GM18526 (cell line): ENCODE measurements around the gene NHP2.

Experiments used
- POLR2A ChIP-seq: IDR thresholded peaks from 3 replicates; pipeline ENCODE4 v1.6.1; 2011; ENCODE audit not compliant: insufficient read length; ENCODE audit errors: extremely low read depth

Gene NHP2

DNA sequence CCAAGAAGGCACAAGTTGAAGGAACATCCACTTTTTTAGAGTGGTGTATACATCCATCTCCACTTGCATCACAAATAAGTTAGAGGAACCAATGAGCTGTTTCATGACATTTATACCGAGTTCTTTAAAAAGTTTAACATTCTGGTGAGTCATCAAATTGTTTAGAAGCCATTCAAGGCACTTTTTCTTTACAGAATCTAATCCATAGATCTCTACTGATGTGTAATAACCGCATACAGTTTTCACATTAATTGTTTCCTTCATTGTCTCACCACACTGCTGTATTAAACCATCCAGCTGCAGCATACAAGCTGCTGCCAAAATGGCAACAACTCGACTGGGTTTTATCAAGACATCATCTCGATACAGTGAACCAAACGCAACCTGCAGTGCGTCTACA lies 32.7 kb upstream of the NHP2 start:
- no peak for TF ChIP-seq POLR2A

DNA sequence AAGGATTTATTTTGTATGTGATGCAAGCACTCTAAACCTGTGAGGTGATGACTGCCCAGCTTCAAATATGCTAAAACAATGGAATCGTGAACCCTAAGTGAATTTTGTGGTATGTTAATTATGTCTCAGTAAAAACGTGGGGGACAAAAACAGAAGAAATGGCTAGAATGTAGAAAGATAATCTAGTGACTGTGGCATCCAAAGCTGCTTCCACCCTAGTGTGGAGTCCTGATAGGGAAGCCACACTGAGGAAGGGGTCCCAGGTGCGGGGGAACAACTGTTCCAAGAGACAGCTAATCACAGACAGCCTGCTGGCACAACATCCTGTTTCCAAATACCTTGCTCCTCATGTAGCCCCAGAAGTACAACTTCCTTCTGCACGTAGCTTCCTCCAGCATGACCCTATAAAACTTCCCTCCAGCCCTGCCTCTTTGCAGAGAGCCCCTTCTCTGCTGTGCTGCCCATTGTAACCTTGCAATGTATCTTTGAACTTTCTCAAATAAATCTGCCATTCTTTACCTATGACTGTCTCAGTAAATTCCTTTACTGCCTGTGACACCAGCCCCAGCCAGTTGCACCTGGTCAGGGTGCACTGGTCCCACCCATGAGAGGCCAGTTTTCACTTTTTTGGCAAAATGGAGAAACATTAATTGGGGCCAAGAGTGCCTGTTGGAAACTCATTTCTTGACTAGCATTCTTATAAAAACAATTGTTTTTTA lies 28.6 kb upstream of the NHP2 start:
- TF ChIP-seq POLR2A = no peak

DNA sequence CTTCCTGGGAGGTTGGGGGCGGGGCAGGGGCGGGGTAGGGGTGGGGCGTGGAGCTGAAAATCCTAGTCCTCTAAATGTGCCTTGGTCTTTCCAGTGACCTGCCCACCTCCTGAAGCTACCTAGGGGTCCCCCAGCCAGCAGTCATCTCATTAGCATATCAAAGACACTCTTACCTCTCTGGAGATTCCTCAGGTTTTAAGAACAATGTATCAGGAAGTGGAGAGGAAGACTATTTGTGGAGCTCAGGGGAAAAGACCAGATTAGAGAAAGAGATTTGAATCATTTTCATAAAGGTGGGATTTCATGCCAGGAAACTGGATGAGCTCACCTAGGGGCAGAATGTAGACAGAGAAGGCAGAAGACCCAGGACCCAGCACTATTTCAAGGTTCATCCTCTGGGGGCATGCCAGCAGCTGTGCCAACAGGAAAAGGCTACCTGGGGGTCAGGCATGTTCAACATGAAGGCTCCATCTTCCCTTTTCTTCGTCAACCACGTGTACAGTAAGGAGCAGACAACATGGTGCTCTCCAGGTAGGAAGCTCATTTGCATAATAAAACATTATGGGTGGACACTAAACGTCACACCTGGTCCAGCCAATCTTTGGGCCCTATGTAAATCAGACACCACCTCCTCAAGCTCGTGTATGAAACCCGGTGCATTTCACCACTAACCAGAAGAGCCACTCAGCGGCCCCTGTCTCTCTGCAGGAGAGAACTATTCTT lies 26.6 kb upstream of the NHP2 start:
- no peak for TF ChIP-seq POLR2A

DNA sequence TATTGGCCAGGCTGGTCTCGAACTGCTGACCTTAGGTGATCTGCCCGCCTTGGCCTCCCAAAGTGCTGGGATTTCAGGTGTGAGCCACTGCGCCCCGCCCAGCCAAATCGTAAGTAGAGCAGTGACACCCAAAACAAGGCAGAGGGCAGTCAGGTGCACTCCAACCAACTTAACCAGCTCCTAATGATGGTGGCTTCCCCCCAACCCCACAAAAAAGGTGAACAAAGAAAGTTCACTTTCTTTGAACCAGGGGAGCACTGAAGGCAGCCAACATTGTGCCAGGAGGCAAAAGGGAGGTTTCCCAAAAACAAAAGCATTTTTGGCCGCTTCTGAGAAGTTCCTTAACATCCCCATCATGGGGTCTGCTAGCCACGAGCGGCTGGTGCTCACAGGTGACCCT lies 23.9 kb upstream of the NHP2 start:
- no peak for TF ChIP-seq POLR2A

GRCh38 chr5:178176791-178177190 lies 23.1 kb upstream of the NHP2 start:
- TF ChIP-seq POLR2A = no peak

GRCh38 chr5:178174456-178174855 lies 20.8 kb upstream of the NHP2 start:
- no peak for TF ChIP-seq POLR2A

DNA sequence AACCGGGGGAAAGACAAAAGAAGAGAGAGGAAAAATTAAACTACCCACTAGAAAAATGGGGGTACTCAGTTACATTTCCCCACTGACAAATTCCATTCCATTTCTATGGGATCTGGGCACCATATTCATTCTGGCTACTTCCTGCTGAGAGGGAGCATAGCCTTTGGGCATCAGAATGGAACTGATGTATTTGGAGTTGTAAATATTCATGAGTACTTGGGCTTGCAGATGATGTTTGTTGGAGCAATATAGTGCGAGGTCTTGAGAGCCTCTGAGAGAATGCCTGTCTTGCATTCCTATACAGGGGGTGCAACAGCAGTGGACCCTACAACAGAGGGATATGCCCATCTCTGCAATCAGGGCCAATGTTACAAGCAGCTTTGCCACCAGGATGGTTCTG lies 16.8 kb upstream of the NHP2 start:
- TF ChIP-seq POLR2A = no peak

GRCh38 chr5:178165581-178165980 lies 11.9 kb upstream of the NHP2 start:
- no peak for TF ChIP-seq POLR2A

- TF ChIP-seq POLR2A = no peak
Measured at GRCh38 chr5:178163772-178164735, 10.4 kb upstream of the NHP2 start.

- no peak for TF ChIP-seq POLR2A
Measured at GRCh38 chr5:178162481-178162880, 8.8 kb upstream of the NHP2 start.

GRCh38 chr5:178160176-178160575 lies 6.5 kb upstream of the NHP2 start:
- TF ChIP-seq POLR2A = no peak

GRCh38 chr5:178155065-178155464 lies 1.4 kb upstream of the NHP2 start:
- TF ChIP-seq POLR2A = no peak

DNA sequence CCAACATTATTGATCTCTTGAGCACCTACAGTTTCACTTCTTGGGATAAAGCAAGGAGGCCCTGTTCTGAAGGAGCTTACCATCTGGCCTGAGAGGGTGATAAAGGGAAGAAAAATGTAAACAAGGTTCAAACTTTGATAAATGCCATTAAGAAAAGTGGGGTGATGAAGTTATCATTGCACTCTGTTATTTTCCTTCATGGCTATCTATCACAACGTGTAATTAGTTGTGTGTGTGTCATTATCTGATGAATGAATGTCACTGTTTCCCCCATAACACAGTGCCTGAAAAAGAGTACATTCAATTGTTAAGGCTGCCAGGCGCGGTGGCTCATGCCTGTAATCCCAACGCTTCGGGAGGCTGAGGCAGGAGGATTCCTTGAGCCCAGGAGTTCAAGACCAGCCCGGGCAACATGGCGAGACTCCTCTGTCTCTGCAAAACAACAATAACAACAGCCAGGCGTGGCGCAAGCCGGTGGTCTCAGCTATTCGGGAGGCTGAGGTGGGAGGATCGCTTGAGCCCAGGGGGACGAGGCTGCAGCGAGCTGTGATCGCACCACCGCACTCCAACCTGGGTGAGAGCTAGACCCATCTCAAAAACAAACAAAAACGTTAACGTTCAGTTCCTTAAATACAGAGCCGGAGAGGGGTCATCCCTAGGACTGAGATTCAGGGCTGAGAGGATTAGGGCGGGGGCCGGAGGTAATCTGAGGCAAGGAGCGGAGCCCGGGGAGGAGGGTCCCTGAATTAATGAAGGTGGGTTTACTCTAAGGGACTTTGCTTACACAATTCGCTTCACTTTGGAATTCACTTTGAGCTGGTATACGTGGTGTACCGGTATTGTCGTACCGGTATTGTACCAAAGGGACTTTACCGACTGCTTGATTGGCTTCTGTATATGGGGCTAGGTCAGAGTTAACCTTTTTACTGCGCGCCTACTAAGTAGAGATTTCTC lies 917 bp downstream of the NHP2 start:
- no peak for TF ChIP-seq POLR2A

DNA sequence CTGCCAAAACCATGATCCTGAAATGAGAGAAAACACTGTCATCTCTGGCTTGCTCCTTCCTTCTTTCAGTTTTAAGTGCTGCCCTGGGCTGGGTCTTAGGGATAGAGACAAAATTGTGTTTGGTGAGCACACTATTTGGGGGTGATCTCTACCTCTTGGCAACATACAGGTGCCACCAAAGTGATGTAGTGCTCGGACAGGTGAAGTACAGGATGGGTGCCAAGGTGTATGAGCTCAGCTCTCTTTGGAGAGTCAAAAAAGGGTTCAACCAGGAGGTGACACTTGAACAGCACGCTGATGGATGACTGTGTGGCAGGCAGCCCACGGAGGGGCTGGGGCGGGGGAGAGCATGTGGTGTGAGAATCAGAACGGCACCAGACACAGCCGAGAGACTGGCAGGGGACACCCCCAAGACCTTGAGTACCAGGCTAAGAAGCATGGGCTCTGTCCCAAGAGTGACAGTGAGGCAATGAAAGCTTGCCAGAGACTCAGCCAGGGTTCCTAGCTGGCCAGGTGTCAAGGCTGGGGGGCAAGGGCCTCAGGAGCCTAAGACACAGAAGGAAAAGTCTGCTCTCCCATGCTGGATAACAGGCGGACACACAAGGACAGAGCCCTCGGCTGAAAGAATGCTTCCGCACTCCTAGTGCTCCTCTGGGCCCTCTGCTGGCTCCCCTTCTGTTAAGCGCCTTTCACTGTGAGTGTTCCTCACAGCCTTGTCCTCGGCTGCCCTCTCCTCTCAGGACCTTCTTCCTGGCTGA lies 2.5 kb downstream of the NHP2 start:
- TF ChIP-seq POLR2A = peak; percentile 30

DNA sequence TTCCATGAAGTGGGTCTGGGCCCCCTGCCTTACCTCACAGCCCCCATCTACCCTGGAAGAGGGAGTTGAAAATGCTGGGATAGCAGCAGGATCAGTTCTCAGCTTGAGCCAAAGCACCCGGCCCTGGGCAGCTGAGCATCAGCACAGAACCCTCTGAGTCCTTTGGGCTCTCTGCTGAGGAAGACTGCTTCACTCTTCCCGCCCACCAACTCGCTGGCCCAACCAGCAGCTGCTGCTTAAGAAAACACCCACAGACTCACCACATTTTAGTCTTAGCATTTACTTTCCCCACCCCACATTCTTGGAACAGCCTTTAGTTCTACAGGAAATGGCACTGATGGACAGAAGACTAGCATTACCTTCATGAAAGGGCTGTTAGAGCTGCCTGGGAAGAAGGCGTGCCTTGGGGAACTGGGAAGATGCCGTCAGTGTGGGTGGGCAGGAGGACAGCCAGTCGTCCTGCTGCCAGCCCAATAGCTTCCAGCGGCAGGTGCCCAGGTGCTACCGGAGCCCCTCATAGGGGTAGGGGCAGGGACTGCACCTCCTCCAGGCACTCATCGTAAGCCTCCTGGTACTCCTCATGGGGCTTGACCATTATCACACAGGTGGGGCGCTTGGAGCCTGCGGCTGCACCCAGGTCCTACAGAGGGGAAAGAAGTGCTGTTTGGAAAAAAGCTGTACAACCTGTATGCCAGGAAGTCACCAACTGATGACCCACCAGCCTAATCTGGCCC lies 4.3 kb downstream of the NHP2 start:
- TF ChIP-seq POLR2A = no peak
